GM21723 (cell line): ENCODE results near the gene FLYWCH1.

Experiments used
- ATAC-seq: cut with Tn5 transposase; IDR thresholded peaks from one replicate; pipeline ENCODE4 v1.9.1; 2021; ENCODE audit warnings: mild to moderate bottlenecking, moderate library complexity; ENCODE audit not compliant: unreplicated experiment

Gene FLYWCH1

GRCh38 chr16:2981177-2981898, 69.6 kb downstream of the FLYWCH1 start:
- ATAC-seq, result no peak

DNA sequence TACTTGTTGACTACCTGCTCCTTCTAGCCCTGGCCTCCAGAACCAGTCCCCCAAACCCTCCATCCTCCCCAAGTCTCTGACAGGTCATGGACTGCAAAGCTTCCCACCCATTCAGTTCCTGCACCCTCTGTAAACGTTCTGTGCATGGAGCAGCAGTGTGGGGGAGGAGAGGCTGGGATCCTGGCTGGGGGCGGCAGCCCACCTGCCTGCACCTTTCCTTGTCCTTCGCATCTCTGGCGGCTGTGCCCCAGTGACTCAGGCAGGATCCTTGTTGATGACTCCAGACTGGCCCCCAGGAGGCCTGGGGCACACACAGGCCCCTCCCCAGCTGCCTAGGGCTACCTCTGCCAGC, 70.1 kb downstream of the FLYWCH1 start:
- no peak for ATAC-seq

DNA sequence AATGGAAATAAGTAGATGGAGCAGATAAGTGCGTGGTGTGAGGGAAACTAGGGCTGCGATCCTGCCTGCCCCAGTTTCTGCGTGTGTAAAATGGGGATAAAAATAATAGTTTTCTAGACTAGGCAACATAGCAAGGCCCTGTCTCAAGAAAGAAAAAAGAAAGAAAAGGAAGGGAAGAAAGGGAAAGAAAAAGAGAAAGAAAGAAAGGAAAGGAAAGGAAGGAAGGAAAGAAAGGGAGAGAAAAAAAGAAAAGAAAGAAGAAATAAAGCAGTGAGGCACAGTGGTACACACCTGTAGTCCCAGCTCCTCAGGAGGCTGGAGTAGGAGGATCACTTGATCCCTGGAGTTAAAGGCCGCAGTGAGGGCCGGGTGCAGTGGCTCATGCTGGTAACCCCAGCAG, 70.7 kb downstream of the FLYWCH1 start:
- ATAC-seq, result no peak

GRCh38 chr16:2983706-2984136, 72.0 kb downstream of the FLYWCH1 start:
- ATAC-seq, result no peak

DNA sequence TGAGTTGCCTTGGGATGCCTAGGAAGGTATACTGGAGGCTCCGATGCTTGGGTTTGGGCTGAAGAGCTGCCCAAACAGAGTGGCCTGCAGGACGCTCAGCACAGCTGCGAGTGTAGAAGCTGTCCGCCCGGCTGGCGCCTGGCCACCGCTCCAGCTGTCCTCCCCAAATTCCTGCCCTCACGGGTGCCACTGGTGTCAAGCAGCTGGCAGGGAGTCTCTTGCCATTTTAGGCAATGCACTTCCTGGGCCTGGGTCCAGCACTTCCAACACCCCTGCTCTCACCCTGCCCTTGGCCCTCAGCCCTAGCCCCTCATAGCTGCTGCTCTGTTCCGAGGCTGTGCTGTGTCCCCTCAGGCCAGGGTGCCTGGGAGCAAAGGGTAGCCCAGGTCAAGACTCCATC, 73.7 kb downstream of the FLYWCH1 start:
- ATAC-seq, result no peak

DNA sequence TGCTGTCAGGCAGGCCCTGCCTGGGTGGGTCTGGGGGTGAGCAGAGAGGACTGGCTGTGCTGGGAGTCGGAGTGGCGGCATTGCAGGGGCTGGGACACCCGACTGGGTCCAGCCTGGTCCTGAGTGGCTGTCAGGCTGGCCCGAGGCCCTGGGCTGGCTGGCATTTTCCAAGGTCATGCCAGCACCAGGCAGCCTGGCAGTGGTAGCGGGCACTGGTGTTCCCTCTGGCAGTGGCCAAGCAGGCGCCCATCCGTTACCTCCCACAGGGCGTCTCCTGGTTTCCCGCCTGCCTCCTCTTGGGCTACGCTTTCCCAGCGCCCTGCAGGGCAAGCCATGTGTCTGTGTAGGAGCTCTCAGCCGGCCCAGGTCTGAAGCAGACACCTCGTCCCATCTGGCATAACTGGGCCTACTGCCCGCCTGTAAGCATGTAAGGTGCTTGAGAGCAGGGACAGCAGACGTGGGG, 74.2 kb downstream of the FLYWCH1 start:
- ATAC-seq, result no peak

DNA sequence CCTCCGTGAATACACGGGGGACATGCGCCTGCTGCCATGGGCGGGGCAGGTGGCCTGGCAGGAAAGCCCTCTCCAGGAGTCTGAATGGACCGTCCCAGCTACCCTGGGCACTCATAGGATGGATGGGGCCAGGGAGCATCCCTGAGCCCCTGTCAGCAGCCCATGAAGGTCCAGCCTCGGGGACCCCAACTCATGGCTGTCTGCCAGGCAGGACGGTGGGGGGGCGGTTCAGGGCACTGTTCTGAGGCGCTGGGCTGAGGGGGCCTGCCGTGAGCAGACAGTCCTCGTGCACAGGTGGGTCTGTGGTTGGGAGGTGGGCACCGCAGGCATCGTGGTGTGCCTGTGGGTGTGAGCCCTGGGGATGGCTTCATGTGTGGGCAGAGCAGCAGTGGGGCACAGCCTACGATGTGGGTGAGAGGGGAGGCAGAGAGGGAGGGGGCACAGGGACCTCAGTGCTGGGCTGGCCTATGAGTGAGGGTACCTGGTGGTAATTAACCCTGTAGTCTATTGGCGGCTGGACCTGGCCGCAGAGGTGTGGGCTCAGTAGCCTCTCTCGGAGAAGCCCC, 75.0 kb downstream of the FLYWCH1 start:
- no peak for ATAC-seq

DNA sequence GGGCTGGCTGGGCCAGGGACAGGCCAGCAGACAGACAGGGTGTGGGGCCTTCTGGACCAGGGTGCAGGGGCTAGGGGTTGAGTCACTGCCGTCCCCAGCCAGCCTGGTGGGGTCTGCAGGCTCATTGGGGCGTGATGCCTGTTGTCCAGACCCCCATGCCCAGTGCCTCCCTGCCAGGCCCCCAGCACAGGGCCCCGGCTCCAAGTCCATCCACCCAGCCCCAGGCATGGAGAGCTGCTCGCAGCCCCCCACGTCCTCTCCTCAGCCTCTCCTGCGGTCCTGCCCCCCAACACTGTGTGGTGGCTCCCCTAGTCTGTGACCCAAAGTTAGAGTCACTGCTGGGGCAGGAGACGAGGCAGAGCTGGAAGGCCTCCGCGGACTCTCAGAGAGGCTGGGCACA, 75.6 kb downstream of the FLYWCH1 start:
- no peak for ATAC-seq

DNA sequence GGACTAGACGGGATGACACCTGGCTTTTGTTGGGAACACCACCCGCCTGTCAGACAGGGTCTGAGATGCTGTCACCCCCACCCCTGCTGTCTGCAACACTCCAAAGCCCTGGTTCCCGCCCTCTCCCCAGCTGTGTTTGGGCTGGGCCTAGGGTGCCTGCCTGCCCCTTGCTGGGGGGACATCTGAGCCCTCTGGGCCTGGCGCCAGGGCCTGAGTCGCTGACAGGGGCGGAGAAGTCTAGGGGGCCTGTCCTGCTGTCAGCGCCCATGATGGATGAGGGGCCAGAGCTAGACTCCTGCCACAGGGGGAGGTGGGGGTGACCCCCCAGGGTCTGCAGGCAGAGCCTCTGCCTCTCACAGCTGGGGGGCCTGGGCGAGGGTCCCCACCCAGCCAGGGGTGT, 76.1 kb downstream of the FLYWCH1 start:
- no peak for ATAC-seq

- ATAC-seq, result no peak
Observed at GRCh38 chr16:2988590-2989099, 76.9 kb downstream of the FLYWCH1 start.

DNA sequence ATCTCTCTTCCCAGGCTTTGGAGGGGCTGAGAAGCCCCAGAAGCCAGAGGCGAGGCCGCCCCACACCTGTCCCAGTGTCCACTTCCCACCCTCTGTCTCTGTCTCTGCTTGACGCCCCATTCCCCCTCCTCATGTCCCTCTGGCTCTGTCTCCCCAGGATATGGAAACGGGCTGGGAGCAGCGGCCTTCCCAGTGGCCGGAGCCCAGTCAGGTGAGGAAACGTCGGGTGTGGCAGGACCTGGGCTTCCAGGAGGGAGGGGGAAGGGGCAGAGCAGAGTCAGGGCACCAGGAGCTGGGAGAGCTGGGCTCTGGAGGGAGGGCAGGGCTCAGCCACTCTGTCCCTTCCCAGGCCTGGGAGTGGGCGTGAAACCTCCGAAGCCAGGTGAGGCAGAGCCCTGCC, 79.2 kb downstream of the FLYWCH1 start:
- ATAC-seq, result no peak

DNA sequence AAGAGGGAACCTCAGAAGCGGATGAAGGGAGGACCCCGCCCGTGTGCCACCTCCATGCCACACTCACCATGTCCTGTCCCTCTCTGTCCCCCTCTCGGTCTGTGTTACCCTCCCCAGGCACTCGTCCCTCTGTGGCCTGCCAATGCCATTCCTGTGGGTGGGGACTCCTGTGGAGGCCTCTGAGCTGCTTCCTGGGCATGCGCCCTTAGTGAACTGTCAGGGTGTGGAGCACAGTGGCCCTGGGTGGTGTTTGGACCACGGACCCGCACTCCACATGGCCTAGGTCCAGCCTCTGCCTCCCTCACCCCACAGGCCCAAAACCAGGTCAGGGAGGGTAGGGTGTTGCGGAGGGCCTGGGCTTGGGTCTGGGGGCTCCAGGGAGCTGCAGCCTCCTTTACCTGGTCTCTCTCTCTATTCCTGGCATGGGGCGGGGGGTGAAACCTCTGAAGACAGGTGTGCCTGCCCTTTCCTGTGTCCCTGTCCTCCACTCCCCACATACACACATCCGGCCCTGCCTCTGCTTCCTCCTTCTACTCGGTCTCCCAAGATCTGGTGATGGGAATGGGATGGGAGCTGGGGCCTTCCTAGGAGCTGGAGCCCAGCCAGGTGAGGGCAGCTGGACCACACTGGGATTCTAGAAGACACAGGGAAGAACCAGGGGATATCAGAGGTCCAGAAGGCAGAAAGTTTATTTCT, 80.0 kb downstream of the FLYWCH1 start:
- no peak for ATAC-seq

DNA sequence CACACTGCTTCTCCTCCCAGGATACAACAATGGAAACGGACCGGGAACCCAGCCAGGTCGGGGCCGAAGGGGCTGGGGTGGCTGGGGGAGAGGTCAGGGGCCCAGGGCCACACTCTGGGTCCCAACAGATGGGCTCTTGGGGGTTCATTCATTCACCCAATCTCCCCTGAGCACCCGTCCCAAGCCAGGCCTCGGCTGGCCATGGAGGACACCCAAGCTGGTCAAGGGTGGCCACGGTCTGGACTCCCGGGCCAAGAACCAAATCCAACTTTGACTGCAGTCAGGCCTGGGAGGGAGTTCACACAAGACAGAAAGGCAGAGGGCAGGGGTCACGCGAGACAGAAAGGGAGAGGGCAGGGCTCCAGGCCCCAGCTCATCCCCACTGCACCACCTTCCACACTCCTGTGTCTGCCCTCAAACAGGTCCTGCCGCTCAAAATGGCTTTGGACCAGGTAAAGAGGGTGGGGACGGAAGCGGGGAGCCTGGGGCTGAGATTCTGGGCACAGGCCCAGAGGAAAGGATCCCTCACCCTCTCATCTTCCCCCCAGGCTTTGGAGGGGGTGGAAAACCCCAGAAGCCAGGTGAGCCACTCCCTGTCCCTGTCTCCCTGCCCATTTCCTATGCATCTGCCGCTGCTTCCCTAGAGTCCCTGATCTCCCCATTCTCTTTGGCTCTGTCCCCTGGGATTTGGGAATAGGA, 80.8 kb downstream of the FLYWCH1 start:
- ATAC-seq, result no peak

DNA sequence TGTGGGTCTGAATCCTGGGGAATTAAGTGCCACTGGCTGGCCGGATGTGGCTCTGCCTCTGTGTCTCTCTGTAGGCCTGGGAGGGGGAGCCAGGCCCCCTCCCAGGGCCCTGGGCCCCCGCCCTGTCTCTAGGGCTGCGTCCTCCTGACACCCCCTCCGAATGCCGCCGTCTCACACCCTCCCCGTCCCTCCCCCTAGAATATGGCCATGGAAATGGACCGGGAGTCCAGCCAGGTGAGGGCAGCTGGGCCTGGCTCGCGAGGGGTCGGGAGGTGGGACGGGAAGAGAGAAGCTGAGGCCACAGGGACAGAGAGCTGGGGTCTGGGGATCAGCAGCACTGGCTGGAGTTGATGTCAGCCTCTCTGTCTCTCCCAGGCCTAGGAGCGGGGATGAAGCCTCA, 84.6 kb downstream of the FLYWCH1 start:
- ATAC-seq, result no peak

- ATAC-seq, result no peak
Observed at GRCh38 chr16:2999929-3000328, 88.2 kb downstream of the FLYWCH1 start.

DNA sequence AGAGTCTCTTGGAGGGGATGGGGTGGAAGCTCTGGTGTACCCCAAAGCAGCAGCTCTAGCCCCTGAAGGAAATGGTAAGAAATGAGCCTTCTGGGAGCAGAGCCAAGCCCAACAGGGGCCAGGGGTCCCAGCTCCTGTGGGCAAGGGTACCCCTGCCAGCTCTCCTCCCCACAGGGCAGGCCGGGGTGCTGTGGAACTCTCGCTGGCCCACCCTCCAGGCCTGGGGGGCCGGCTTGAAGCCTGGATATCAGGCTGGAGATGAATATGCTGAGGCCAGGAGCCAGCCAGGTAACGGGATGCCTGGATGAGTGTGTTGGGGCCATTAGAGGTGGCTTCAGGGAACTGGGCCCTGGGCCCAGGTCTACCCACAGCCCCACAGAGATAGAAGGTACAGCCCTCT, 88.8 kb downstream of the FLYWCH1 start:
- ATAC-seq, result no peak
